SH-SY5Y (cell line): Measurements from ENCODE around the gene GALC.

Source experiments
- GATA2 ChIP-seq: IDR thresholded peaks from 2 replicates; pipeline ENCODE4 v1.6.1; 2011; ENCODE audit warnings: mild to moderate bottlenecking, low read depth, low read length
- GATA3 ChIP-seq: IDR thresholded peaks from 2 replicates; pipeline ENCODE4 v1.6.1; 2011; ENCODE audit warnings: low read depth, mild to moderate bottlenecking, low read length, moderate library complexity

DNA sequence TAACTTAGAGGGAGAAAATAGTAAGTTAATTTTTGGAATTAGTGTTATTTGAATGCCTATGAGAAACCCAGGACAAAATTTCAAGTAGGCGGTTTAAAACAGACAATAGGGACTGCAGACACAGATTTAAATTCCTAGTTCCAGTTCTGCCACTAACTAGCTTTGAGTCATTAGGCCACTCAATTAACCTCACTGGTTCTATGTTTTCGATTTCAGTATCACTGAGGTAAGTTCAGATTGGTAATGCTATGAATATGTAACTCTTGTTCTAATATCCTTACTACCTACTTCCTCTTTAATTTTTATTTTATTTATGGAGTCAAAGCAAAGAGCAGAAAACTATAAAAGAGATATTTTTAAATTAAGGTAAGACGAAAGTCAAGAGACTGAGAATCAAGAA lies 52.6 kb downstream of the GALC start:
- no peak for TF ChIP-seq GATA2
- TF ChIP-seq GATA3 = no peak
